NCI-H82 treated with DMSO at 0.1 percent for 48 hours (cell line): ENCODE results near the gene TMEM266.
"Not testable (repeated sequence)": the region's sequence is repeated elsewhere in the genome, so short reads cannot be mapped to it uniquely, and the experiment has no call there.

Source experiments
- DNase-seq: peaks from one replicate; lab custom pipeline; 2025; ENCODE audit not compliant: unreplicated experiment; lab: John Stamatoyannopoulos, UW

The TMEM266 gene

GRCh38 chr15:76059320-76060117 is at the start of gene TMEM266:
TMEM266 (plus strand) TSS chr15:76059985; CDS start chr15:76134264, 74,279 bp downstream.
- DNase-seq: peak; percentile 28

- DNase-seq: no peak
These were observed 49.2 kb upstream of the TMEM266 start for GRCh38 chr15:76010613-76011012.

GRCh38 chr15:76011627-76012551 is 47.9 kb upstream of the TMEM266 start, which contains the start of gene NRG4:
NRG4 (minus strand) TSS chr15:76012424; CDS start chr15:76011230, 1,194 bp downstream.
- DNase-seq: no peak

GRCh38 chr15:76013470-76013869 is 46.3 kb upstream of the TMEM266 start:
- not testable (repeated sequence) for DNase-seq

- no peak for DNase-seq
These were observed 35.6 kb upstream of the TMEM266 start for GRCh38 chr15:76024021-76024768.

- DNase-seq: no peak
These were observed 27.7 kb upstream of the TMEM266 start for GRCh38 chr15:76032046-76032445.

GRCh38 chr15:76033438-76033837 is 26.3 kb upstream of the TMEM266 start:
- DNase-seq: no peak

- no peak for DNase-seq
These were observed 25.7 kb upstream of the TMEM266 start for GRCh38 chr15:76034111-76034510.

GRCh38 chr15:76035593-76035992 is 24.2 kb upstream of the TMEM266 start:
- DNase-seq: no peak

GRCh38 chr15:76038512-76038911 is 21.3 kb upstream of the TMEM266 start:
- DNase-seq: no peak

- DNase-seq: not testable (repeated sequence)
These were observed 5.6 kb upstream of the TMEM266 start for GRCh38 chr15:76054201-76054600.

GRCh38 chr15:76056931-76057330 is 2.9 kb upstream of the TMEM266 start:
- DNase-seq: no peak

- DNase-seq: peak; percentile 24
These were observed 2.3 kb upstream of the TMEM266 start for GRCh38 chr15:76057332-76058000.

GRCh38 chr15:76058714-76059319 is 968 bp upstream of the TMEM266 start:
- no peak for DNase-seq

- DNase-seq: no peak
These were observed 569 bp downstream of the TMEM266 start for GRCh38 chr15:76060118-76060989.

GRCh38 chr15:76061700-76062099 is 1.9 kb downstream of the TMEM266 start:
- DNase-seq: no peak

GRCh38 chr15:76062286-76062685 is 2.5 kb downstream of the TMEM266 start:
- DNase-seq: no peak

GRCh38 chr15:76064375-76064774 is 4.6 kb downstream of the TMEM266 start:
- no peak for DNase-seq

GRCh38 chr15:76065245-76065644 is 5.5 kb downstream of the TMEM266 start:
- DNase-seq: no peak
